Measurements from ENCODE around the gene PLXNC1.

PLXNC1 gene

GRCh38 chr12:94121886-94122285, 26.5 kb upstream of the PLXNC1 start:
- Histone ChIP-seq H3K9me2 (replicated peaks; ENCODE audit: low read depth, low read length) (no peaks in the 10 kb centered on the region), H4K20me1 (ENCODE audit: insufficient read depth, low read length, poor library complexity, severe bottlenecking) (no peaks in the 10 kb centered on the region), H3K9me3 (ENCODE audit: insufficient read depth, low read depth, low read length) (no peaks in the 10 kb centered on the region), H3K9ac (ENCODE audit: low read depth, low read length, poor library complexity, severe bottlenecking) (no peak overlapping the region), H3K4me2 (ENCODE audit: low read depth, low read length, poor library complexity, severe bottlenecking) (no peak overlapping the region), H3K36me3 (ENCODE audit: insufficient read depth, low read length) (no peaks in the 10 kb centered on the region), H3K79me2 (ENCODE audit: insufficient read depth, low read length) (no peaks in the 10 kb centered on the region), H3F3A (ENCODE audit: low read depth) (peaks cover 7% of the 10 kb centered on the region; the same call in 1 of the 2 replicates), H2AFZ (ENCODE audit: low read length) (no peak overlapping the region), H3K4me1 (ENCODE audit: insufficient read depth, low read length, poor library complexity, severe bottlenecking) (peaks cover 35% of the 10 kb centered on the region), H3K27me3 (ENCODE audit: insufficient read depth, low read length, poor library complexity, severe bottlenecking) (no peaks in the 10 kb centered on the region), H3K4me3 (ENCODE audit: low read length, poor library complexity, severe bottlenecking) (no peak overlapping the region)
- no peak for TF ChIP-seq EZH2phosphoT487 (IDR thresholded peaks at IDR 0.05; ENCODE audit: borderline replicate concordance)
- TF ChIP-seq CTCF (conservative IDR thresholded peaks at IDR 0.05; ENCODE audit: low read length): no peak

- Histone ChIP-seq H3K9me2 (replicated peaks; ENCODE audit: low read depth, low read length) (no peaks in the 10 kb centered on the region), H3K4me3 (ENCODE audit: low read length, poor library complexity, severe bottlenecking) (no peak overlapping the region), H4K20me1 (ENCODE audit: insufficient read depth, low read length, poor library complexity, severe bottlenecking) (no peaks in the 10 kb centered on the region), H3F3A (ENCODE audit: low read depth) (peaks cover 7% of the 10 kb centered on the region; the same call in 1 of the 2 replicates), H2AFZ (ENCODE audit: low read length) (peak overlapping the region; percentile 42; the same call in 1 of the 2 replicates), H3K4me2 (ENCODE audit: low read depth, low read length, poor library complexity, severe bottlenecking) (no peak overlapping the region), H3K4me1 (ENCODE audit: insufficient read depth, low read length, poor library complexity, severe bottlenecking) (peaks cover 42% of the 10 kb centered on the region), H3K79me2 (ENCODE audit: insufficient read depth, low read length) (no peaks in the 10 kb centered on the region), H3K36me3 (ENCODE audit: insufficient read depth, low read length) (no peaks in the 10 kb centered on the region), H3K9ac (ENCODE audit: low read depth, low read length, poor library complexity, severe bottlenecking) (no peak overlapping the region), H3K9me3 (ENCODE audit: insufficient read depth, low read depth, low read length) (no peaks in the 10 kb centered on the region), H3K27me3 (ENCODE audit: insufficient read depth, low read length, poor library complexity, severe bottlenecking) (no peaks in the 10 kb centered on the region)
- TF ChIP-seq EZH2phosphoT487 (IDR thresholded peaks at IDR 0.05; ENCODE audit: borderline replicate concordance): no peak
Measured at GRCh38 chr12:94122591-94122990, 25.8 kb upstream of the PLXNC1 start.

- H3K27me3 ChIP-seq (ENCODE audit: insufficient read depth, low read length, poor library complexity, severe bottlenecking): no peaks in the 10 kb centered on the region
- no peaks in the 10 kb centered on the region for H3K9me2 ChIP-seq (replicated peaks; ENCODE audit: low read depth, low read length)
- no peaks in the 10 kb centered on the region for H3K9me3 ChIP-seq (ENCODE audit: insufficient read depth, low read depth, low read length)
- TF ChIP-seq CTCF (conservative IDR thresholded peaks at IDR 0.05; ENCODE audit: low read length) (no peak), EZH2phosphoT487 (IDR thresholded peaks at IDR 0.05; ENCODE audit: borderline replicate concordance) (no peak)
- H3K4me2 ChIP-seq (ENCODE audit: low read depth, low read length, poor library complexity, severe bottlenecking): no peak overlapping the region
- peaks cover 7% of the 10 kb centered on the region; the same call in 1 of the 2 replicates for H3F3A ChIP-seq (ENCODE audit: low read depth)
- no peak overlapping the region for H3K4me3 ChIP-seq (ENCODE audit: low read length, poor library complexity, severe bottlenecking)
- no peaks in the 10 kb centered on the region for H3K36me3 ChIP-seq (ENCODE audit: insufficient read depth, low read length)
- no peaks in the 10 kb centered on the region for H4K20me1 ChIP-seq (ENCODE audit: insufficient read depth, low read length, poor library complexity, severe bottlenecking)
- no peak overlapping the region for H3K9ac ChIP-seq (ENCODE audit: low read depth, low read length, poor library complexity, severe bottlenecking)
- no peaks in the 10 kb centered on the region for H3K79me2 ChIP-seq (ENCODE audit: insufficient read depth, low read length)
- peaks cover 48% of the 10 kb centered on the region for H3K4me1 ChIP-seq (ENCODE audit: insufficient read depth, low read length, poor library complexity, severe bottlenecking)
- 0 out of 2 replicates have a peak overlapping the region, but pooled peaks have one; percentile 42 for H2AFZ ChIP-seq (ENCODE audit: low read length)
Measured at GRCh38 chr12:94123127-94123526, 25.2 kb upstream of the PLXNC1 start.

GRCh38 chr12:94126067-94126466, 22.3 kb upstream of the PLXNC1 start:
- Histone ChIP-seq H3K9me3 (ENCODE audit: insufficient read depth, low read depth, low read length) (no peaks in the 10 kb centered on the region), H3K9ac (ENCODE audit: low read depth, low read length, poor library complexity, severe bottlenecking) (peak overlapping the region; percentile 42), H3K4me1 (ENCODE audit: insufficient read depth, low read length, poor library complexity, severe bottlenecking) (peaks cover 52% of the 10 kb centered on the region), H3K36me3 (ENCODE audit: insufficient read depth, low read length) (no peaks in the 10 kb centered on the region), H3F3A (ENCODE audit: low read depth) (peaks cover 7% of the 10 kb centered on the region; the same call in 1 of the 2 replicates), H2AFZ (ENCODE audit: low read length) (peak overlapping the region; percentile 62), H4K20me1 (ENCODE audit: insufficient read depth, low read length, poor library complexity, severe bottlenecking) (no peaks in the 10 kb centered on the region), H3K9me2 (replicated peaks; ENCODE audit: low read depth, low read length) (no peaks in the 10 kb centered on the region), H3K79me2 (ENCODE audit: insufficient read depth, low read length) (no peaks in the 10 kb centered on the region), H3K27me3 (ENCODE audit: insufficient read depth, low read length, poor library complexity, severe bottlenecking) (no peaks in the 10 kb centered on the region), H3K4me2 (ENCODE audit: low read depth, low read length, poor library complexity, severe bottlenecking) (peak overlapping the region; percentile 60), H3K4me3 (ENCODE audit: low read length, poor library complexity, severe bottlenecking) (peak overlapping the region; percentile 5)
- no peak for TF ChIP-seq EZH2phosphoT487 (IDR thresholded peaks at IDR 0.05; ENCODE audit: borderline replicate concordance)
- TF ChIP-seq CTCF (conservative IDR thresholded peaks at IDR 0.05; ENCODE audit: low read length): no peak

All from Loucy (cell line).